Esophagus squamous epithelium (tissue), 5 donors: Measurements from ENCODE around the gene GSTA4. TPM values are rescaled to one million over a fixed set of nuclear protein-coding genes. Genes with fewer than 3 reads are reported as not detected.

Experiments
- DNase-seq: peaks from one replicate; lab custom pipeline; 2025; lab: John Stamatoyannopoulos, UW
- H3K27ac ChIP-seq, 4 donors: fragments of 200-600 bp; sonication (generic); one replicate each; pipeline ENCODE4 v1.5.1; 2016 to 2019; ENCODE audit warnings: mild to moderate bottlenecking in 1 of 4
- H3K27me3 ChIP-seq, 4 donors: fragments of 200-600 bp; sonication (generic); 1 replicate in 3 of 4; 2 replicates in 1 of 4; pipeline versions ENCODE4 v1.5.1 to v1.6.0; 2017 to 2021; ENCODE audit warnings: antibody characterized with exemption in 1 of 4
- H3K36me3 ChIP-seq, 3 donors: fragments of 200-600 bp; sonication (generic); one replicate each; pipeline ENCODE4 v1.5.1; 2016 to 2019
- H3K4me1 ChIP-seq, 3 donors: fragments of 200-600 bp; sonication (generic); one replicate each; pipeline ENCODE4 v1.5.1; 2017 to 2019
- H3K4me3 ChIP-seq, 4 donors: fragments of 200-600 bp; sonication (generic); 1 replicate in 3 of 4; 2 replicates in 1 of 4; pipeline ENCODE4 v1.5.1; 2016 to 2019; ENCODE audit warnings: mild to moderate bottlenecking in 2 of 4, moderate library complexity in 1 of 4
- H3K9me3 ChIP-seq, 3 donors: fragments of 200-600 bp; sonication (generic); one replicate each; pipeline ENCODE4 v1.5.1; 2016 to 2019
- POLR2A ChIP-seq, 4 donors: fragments of 450-650 bp; IDR thresholded peaks; one replicate each; pipeline ENCODE4 v1.6.1; 2017; ENCODE audit warnings: antibody characterized with exemption in 4 of 4, mild to moderate bottlenecking in 4 of 4, moderate library complexity in 3 of 4
- WGBS, 2 donors: methylation state at CpG; one replicate each; pipeline ENCODE4 v1.1.5; 2018; 5-methylcytosine and 5-hydroxymethylcytosine counted together
- intact Hi-C: fragments of 100-400 bp; cut with DNase I; formaldehyde crosslinking; loops from one replicate; pipeline ENCODE4 v1.15.0; 2022
- total RNA-seq, 4 donors: library from RNA; depleted of rRNA; stranded (reverse); fragments of >200 nt; gene quantifications; one replicate each; pipeline ENCODE4 v1.1.0, GENCODE V29; 2016
- TF ChIP-seq, protein P1 (sequence below), 6 experiments: fragments of 450-650 bp in 4 of 6; fragments of 200-600 bp in 2 of 6; sonication (generic) in 2 of 6; IDR thresholded peaks; one replicate each; pipeline ENCODE4 v1.5.1; 2016 to 2019; ENCODE audit warnings: antibody characterized with exemption in 6 of 6, mild to moderate bottlenecking in 4 of 6, moderate library complexity in 4 of 6
- donor health status: DM: yes; HTN: yes; CAD: no.

The GSTA4 gene
- total RNA-seq, 4 donors from 2014 or later, result 50.4 to 110 (median 84.4) TPM

DNA sequence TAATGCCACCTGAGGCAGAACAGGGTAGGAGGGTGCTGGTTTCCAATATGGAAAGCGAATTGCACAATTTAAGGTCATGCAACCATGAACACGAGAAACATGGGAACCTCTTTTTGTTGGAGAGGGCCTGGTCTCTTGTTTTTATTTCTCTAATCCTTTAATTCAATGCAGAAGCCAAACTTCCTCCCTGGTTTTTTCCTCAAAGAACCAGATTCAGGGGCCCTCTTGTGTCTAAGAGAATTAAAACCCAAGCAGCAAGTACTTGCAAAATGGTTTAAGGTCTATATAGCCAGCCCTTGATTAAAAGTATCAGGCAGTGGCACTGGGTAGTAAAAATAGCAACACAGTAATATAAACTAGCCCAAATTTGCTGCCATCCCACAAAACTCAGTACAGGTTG lies 19.5 kb downstream of the GSTA4 start:
- Histone ChIP-seq H3K36me3 (peaks cover 0 to 3% (median 0%) of the 10 kb centered on the region in 3 donors), H3K27me3 (no peaks in the 10 kb centered on the region), H3K27ac (peak overlapping the region in 1 of 4 donors; percentile 16), H3K4me3 (no peak overlapping the region), H3K9me3 (no peaks in the 10 kb centered on the region), H3K4me1 (peaks cover 0 to 37% (median 14%) of the 10 kb centered on the region in 3 donors)
- WGBS, 2 donors, result 28 to 44% methylated on average over 2 of the region's 2 CpGs
- no peak for DNase-seq
- intact Hi-C loops, result no loop called here
- TF ChIP-seq POLR2A (IDR thresholded peaks at IDR 0.05), result no peak
- TF ChIP-seq, protein P1, sequence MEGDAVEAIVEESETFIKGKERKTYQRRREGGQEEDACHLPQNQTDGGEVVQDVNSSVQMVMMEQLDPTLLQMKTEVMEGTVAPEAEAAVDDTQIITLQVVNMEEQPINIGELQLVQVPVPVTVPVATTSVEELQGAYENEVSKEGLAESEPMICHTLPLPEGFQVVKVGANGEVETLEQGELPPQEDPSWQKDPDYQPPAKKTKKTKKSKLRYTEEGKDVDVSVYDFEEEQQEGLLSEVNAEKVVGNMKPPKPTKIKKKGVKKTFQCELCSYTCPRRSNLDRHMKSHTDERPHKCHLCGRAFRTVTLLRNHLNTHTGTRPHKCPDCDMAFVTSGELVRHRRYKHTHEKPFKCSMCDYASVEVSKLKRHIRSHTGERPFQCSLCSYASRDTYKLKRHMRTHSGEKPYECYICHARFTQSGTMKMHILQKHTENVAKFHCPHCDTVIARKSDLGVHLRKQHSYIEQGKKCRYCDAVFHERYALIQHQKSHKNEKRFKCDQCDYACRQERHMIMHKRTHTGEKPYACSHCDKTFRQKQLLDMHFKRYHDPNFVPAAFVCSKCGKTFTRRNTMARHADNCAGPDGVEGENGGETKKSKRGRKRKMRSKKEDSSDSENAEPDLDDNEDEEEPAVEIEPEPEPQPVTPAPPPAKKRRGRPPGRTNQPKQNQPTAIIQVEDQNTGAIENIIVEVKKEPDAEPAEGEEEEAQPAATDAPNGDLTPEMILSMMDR (IDR thresholded peaks at IDR 0.05), result peak in 1 of 6 experiments; percentile 8

DNA sequence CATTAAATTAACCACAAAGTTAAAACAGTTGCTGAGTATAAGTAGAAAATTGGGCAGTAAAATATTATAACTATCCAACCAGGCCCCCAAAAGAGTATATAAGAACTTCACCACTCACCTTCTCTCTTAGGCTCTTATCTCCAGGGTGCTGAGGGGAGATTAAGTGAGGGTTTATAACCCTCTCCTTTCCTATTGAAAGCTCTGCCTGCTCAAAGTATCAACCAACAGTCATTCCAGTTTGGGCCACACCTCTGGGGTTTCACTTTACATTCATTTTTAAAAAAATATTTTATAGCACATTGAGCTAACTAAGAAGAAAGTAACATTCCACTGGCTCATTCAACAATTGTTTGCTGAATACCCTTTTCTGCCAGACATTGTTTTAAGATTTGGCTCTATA lies 22.1 kb downstream of the GSTA4 start:
- Histone ChIP-seq H3K9me3 (no peaks in the 10 kb centered on the region), H3K27ac (no peak overlapping the region)
- intact Hi-C loops, result no loop called here

DNA sequence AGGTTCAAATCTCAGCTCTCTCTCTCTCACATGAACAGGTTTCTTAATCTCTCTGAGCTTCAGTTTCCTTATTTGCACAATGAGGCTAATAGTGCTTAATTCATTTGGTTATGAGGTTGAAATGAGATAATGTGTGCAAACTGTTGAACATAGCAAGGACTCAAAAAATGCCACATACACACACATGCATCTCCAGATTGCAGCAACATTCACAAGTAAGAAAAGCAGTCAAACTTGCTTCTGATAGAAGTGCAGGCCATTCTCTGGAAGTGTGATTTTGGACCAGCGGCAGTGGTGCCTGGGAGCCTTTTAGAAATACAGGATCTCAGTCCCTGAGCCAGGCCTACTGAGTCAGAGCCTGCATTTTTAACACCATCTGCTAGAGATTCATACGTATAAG lies 25.7 kb downstream of the GSTA4 start:
- intact Hi-C loops, result no loop called here
- WGBS, 2 donors, result 80 to 89% methylated on average over 2 of the region's 2 CpGs

More for the DNA sequence above, 22.1 kb downstream of the GSTA4 start:
- H3K4me3 ChIP-seq, result no peak overlapping the region
- H3K27me3 ChIP-seq, result no peaks in the 10 kb centered on the region
- H3K4me1 ChIP-seq, result peaks cover 0 to 37% (median 14%) of the 10 kb centered on the region in 3 donors
- H3K36me3 ChIP-seq, result no peaks in the 10 kb centered on the region
- no peak for DNase-seq
- no peak for TF ChIP-seq POLR2A (IDR thresholded peaks at IDR 0.05)
- TF ChIP-seq, protein P1 (IDR thresholded peaks at IDR 0.05), result no peak

DNA sequence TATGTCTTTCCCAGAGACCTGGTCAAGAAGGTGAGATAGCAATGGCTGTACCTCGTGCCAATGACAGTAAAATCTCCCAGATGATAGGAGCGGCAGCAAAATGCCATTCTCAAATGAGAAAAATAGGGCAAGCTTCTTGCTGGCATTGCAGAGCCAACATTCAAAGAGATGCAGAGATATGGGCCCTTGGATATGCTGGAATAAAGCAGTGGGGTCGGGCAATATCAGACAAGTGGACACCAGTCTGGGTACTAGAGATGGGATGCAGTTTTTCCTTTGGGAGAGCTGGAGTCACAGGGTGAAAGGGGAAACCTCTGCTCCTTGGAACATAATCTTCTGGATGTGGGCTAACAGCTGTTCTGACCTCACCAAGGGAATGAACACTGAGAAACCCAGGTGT lies 29.0 kb downstream of the GSTA4 start:
- 76 to 80% methylated on average over 2 to 3 of the region's 3 CpGs for WGBS, 2 donors
- no peak overlapping the region for H3K4me3 ChIP-seq
- TF ChIP-seq, protein P1 (IDR thresholded peaks at IDR 0.05), result no peak
- no peak for TF ChIP-seq POLR2A (IDR thresholded peaks at IDR 0.05)
- H3K27me3 ChIP-seq, result no peaks in the 10 kb centered on the region
- H3K36me3 ChIP-seq, result no peaks in the 10 kb centered on the region
- peaks cover 0 to 8% (median 7%) of the 10 kb centered on the region in 3 donors for H3K4me1 ChIP-seq
- no peak overlapping the region for H3K27ac ChIP-seq
- intact Hi-C loops, result no loop called here
- no peak for DNase-seq
- H3K9me3 ChIP-seq, result no peaks in the 10 kb centered on the region

More for the DNA sequence above, 25.7 kb downstream of the GSTA4 start:
- H3K27ac ChIP-seq, result no peak overlapping the region
- DNase-seq, result no peak
- H3K27me3 ChIP-seq, result no peaks in the 10 kb centered on the region
- no peaks in the 10 kb centered on the region for H3K36me3 ChIP-seq
- H3K4me3 ChIP-seq, result no peak overlapping the region
- H3K9me3 ChIP-seq, result no peaks in the 10 kb centered on the region
- no peak for TF ChIP-seq POLR2A (IDR thresholded peaks at IDR 0.05)
- TF ChIP-seq, protein P1 (IDR thresholded peaks at IDR 0.05), result no peak
- H3K4me1 ChIP-seq, result peaks cover 0 to 19% (median 7%) of the 10 kb centered on the region in 3 donors

DNA sequence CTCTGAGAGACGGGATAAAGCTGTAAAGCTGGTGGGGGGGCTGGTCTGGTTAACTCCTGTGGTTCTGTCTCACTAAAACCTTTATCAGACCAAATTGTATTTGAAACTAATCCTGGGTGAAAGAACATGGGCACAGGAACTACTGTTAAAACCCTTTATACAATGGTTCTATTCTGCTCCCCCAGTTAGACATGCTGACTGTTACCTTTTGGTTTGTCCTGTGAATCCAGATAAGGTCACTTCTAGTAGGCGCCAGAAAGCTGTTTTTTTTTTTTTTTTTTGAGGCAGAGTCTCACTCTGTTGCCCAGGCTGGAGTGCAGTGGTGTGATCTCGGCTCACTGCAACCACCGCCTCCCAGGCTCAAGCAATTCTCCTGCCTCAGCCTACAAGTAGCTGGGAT lies 29.7 kb downstream of the GSTA4 start:
- intact Hi-C loops, result no loop called here
- Histone ChIP-seq H3K27me3 (no peaks in the 10 kb centered on the region), H3K27ac (no peak overlapping the region), H3K4me3 (no peak overlapping the region), H3K4me1 (peaks cover 0 to 8% (median 7%) of the 10 kb centered on the region in 3 donors), H3K9me3 (no peaks in the 10 kb centered on the region), H3K36me3 (no peaks in the 10 kb centered on the region)
- 76 to 79% methylated on average over 2 to 4 of the region's 4 CpGs for WGBS, 2 donors
- DNase-seq, result no peak
- TF ChIP-seq, protein P1 (IDR thresholded peaks at IDR 0.05), result no peak
- TF ChIP-seq POLR2A (IDR thresholded peaks at IDR 0.05), result no peak
